ENCODE results near the gene SLC26A1. TPM values are rescaled to one million over a fixed set of nuclear protein-coding genes. Genes with fewer than 3 reads are reported as not detected.

SLC26A1 gene
- total RNA-seq, 1 experiment from 2014 or later: 0.68 TPM

DNA sequence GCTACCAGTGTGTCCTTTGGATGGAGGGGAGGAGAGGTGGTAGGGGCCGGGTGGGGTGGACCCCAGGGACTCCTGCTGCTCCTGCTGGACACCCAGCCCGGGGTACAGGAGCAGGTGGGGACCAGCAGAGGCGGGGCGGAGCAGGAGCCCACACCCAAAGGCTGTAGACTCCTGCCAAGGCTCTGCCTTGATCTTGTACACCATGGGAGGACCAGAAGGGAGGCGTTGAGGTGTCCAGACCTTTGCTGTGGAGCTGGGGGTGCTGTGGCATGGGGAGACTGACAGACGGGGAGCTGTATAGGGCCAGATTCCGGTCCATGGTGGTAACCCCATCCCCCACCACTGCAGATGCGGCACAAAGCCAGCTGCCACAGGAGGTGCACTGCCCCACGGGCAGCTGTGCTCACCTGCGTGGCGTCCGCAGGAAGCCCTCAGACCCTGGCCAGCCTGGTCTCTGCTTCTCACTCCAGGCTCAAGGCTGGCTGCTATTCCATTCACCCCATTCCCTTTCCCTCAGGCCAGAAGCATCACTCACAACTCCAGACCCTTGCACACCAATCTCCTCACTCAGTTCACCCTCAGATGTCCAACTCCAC, 5.0 kb upstream of the SLC26A1 start:
- CTCF ChIA-PET: no interaction called here
- no peak for TF ChIP-seq CTCF (IDR thresholded peaks at IDR 0.05; ENCODE audit: unreplicated experiment)
- BruUV-seq (replicated peaks): no TSS peak
- Mint-ChIP-seq H3K9me3 (ENCODE audit: low read depth, unreplicated experiment) (no peaks in the 10 kb centered on the region), H3K36me3 (ENCODE audit: insufficient read depth, unreplicated experiment) (peaks cover 8% of the 10 kb centered on the region), H3K27ac (ENCODE audit: unreplicated experiment) (peak overlapping the region; percentile 50), H3K4me3 (ENCODE audit: low read depth, unreplicated experiment) (no peak overlapping the region), H3K27me3 (ENCODE audit: unreplicated experiment) (peaks cover 21% of the 10 kb centered on the region), H3K4me1 (ENCODE audit: low read depth, unreplicated experiment) (no peaks in the 10 kb centered on the region)
- DNase-seq: no peak
- intact Hi-C loops (cut with micrococcal nuclease; ENCODE audit: unreplicated experiment): no loop called here

- TF ChIP-seq CTCF (IDR thresholded peaks at IDR 0.05; ENCODE audit: unreplicated experiment): no peak
Observed at GRCh38 chr4:997375-998071, 4.3 kb upstream of the SLC26A1 start.

GRCh38 chr4:996997-997374, 3.8 kb upstream of the SLC26A1 start:
- DNase-seq: no peak
- TF ChIP-seq CTCF (IDR thresholded peaks at IDR 0.05; ENCODE audit: unreplicated experiment): no peak
- no peak overlapping the region for H3K27ac Mint-ChIP-seq (ENCODE audit: unreplicated experiment)
- intact Hi-C loops (cut with micrococcal nuclease; ENCODE audit: unreplicated experiment): no loop called here
- CTCF ChIA-PET: no interaction called here
- H3K4me1 Mint-ChIP-seq (ENCODE audit: low read depth, unreplicated experiment): no peaks in the 10 kb centered on the region
- H3K4me3 Mint-ChIP-seq (ENCODE audit: low read depth, unreplicated experiment): no peak overlapping the region
- peaks cover 21% of the 10 kb centered on the region for H3K27me3 Mint-ChIP-seq (ENCODE audit: unreplicated experiment)
- H3K36me3 Mint-ChIP-seq (ENCODE audit: insufficient read depth, unreplicated experiment): peaks cover 16% of the 10 kb centered on the region
- no peaks in the 10 kb centered on the region for H3K9me3 Mint-ChIP-seq (ENCODE audit: low read depth, unreplicated experiment)
- BruUV-seq (replicated peaks): no TSS peak

More at GRCh38 chr4:997375-998071, 4.3 kb upstream of the SLC26A1 start:
- Mint-ChIP-seq H3K36me3 (ENCODE audit: insufficient read depth, unreplicated experiment) (peaks cover 12% of the 10 kb centered on the region), H3K4me3 (ENCODE audit: low read depth, unreplicated experiment) (no peak overlapping the region), H3K4me1 (ENCODE audit: low read depth, unreplicated experiment) (no peaks in the 10 kb centered on the region), H3K9me3 (ENCODE audit: low read depth, unreplicated experiment) (no peaks in the 10 kb centered on the region), H3K27ac (ENCODE audit: unreplicated experiment) (peak overlapping the region; percentile 50), H3K27me3 (ENCODE audit: unreplicated experiment) (peaks cover 21% of the 10 kb centered on the region)
- no peak for DNase-seq
- intact Hi-C loops (cut with micrococcal nuclease; ENCODE audit: unreplicated experiment): no loop called here
- BruUV-seq (replicated peaks): no TSS peak
- CTCF ChIA-PET: no interaction called here

- BruUV-seq (replicated peaks): no TSS peak
- Mint-ChIP-seq H3K9me3 (ENCODE audit: low read depth, unreplicated experiment) (no peaks in the 10 kb centered on the region), H3K36me3 (ENCODE audit: insufficient read depth, unreplicated experiment) (peaks cover 16% of the 10 kb centered on the region), H3K27me3 (ENCODE audit: unreplicated experiment) (peaks cover 21% of the 10 kb centered on the region), H3K27ac (ENCODE audit: unreplicated experiment) (no peak overlapping the region), H3K4me1 (ENCODE audit: low read depth, unreplicated experiment) (no peaks in the 10 kb centered on the region), H3K4me3 (ENCODE audit: low read depth, unreplicated experiment) (no peak overlapping the region)
- no peak for TF ChIP-seq CTCF (IDR thresholded peaks at IDR 0.05; ENCODE audit: unreplicated experiment)
- CTCF ChIA-PET: no interaction called here
- intact Hi-C loops (cut with micrococcal nuclease; ENCODE audit: unreplicated experiment): no loop called here
- DNase-seq: no peak
Observed at GRCh38 chr4:996030-996996, 3.1 kb upstream of the SLC26A1 start.

All from Calu3 (cell line).